Osteoblast (primary cell): ENCODE measurements around the gene ALOXE3. TPM values are rescaled to one million over a fixed set of nuclear protein-coding genes. Genes with fewer than 3 reads are reported as not detected.

Experiments
- DNase-seq: peaks from one replicate; pipeline ENCODE4 v3.0.0; 2011; ENCODE audit warnings: low spot score, mixed read lengths; ENCODE audit not compliant: insufficient read length; ENCODE audit errors: missing footprints
- H2AFZ ChIP-seq: 2 replicates; pipeline ENCODE4 v1.6.0; 2011; ENCODE audit warnings: mild to moderate bottlenecking, low read length
- H3K27ac ChIP-seq: 2 replicates; pipeline ENCODE4 v1.5.1; 2011; ENCODE audit warnings: mild to moderate bottlenecking, low read depth, low read length, moderate library complexity
- H3K27me3 ChIP-seq: 2 replicates; pipeline ENCODE4 v1.6.0; 2012; ENCODE audit warnings: mild to moderate bottlenecking, control low read depth, inconsistent platforms, low read length, moderate library complexity; ENCODE audit not compliant: insufficient read depth
- H3K36me3 ChIP-seq: 2 replicates; pipeline ENCODE4 v1.5.1; 2011; ENCODE audit warnings: mild to moderate bottlenecking, low read length, control low read depth, moderate library complexity; ENCODE audit not compliant: insufficient read depth
- H3K4me1 ChIP-seq: 2 replicates; pipeline ENCODE4 v1.5.1; 2011; ENCODE audit warnings: mild to moderate bottlenecking, low read length, control low read depth, moderate library complexity; ENCODE audit not compliant: insufficient read depth
- H3K4me2 ChIP-seq: 2 replicates; pipeline ENCODE4 v1.6.0; 2011; ENCODE audit warnings: mild to moderate bottlenecking, low read length; ENCODE audit not compliant: insufficient read depth
- H3K4me3 ChIP-seq: fragments of 200-600 bp; sonication (generic); 3 replicates; pipeline ENCODE4 v1.5.1; 2012; ENCODE audit warnings: mild to moderate bottlenecking, low read length, inconsistent platforms; ENCODE audit not compliant: insufficient read depth
- H3K79me2 ChIP-seq: 2 replicates; pipeline ENCODE4 v1.6.0; 2012; ENCODE audit warnings: mild to moderate bottlenecking, low read length, control low read depth, inconsistent platforms; ENCODE audit not compliant: insufficient read depth
- H3K9me3 ChIP-seq: 2 replicates; pipeline ENCODE4 v1.5.1; 2011; ENCODE audit warnings: low read depth, low read length, control low read depth
- H4K20me1 ChIP-seq: 2 replicates; pipeline ENCODE4 v1.6.0; 2012; ENCODE audit warnings: mild to moderate bottlenecking, low read length, control low read depth; ENCODE audit not compliant: insufficient read depth
- total RNA-seq: library from RNA; depleted of rRNA; stranded (reverse); fragments of >200 nt; gene quantifications from 2 replicates; pipeline ENCODE4 v1.2.3, GENCODE V29; 2012
- TF ChIP-seq, protein P1 (sequence below): IDR thresholded peaks from 2 replicates; pipeline ENCODE4 v1.5.1; 2011; ENCODE audit warnings: mild to moderate bottlenecking, low read depth, low read length, moderate library complexity; ENCODE audit errors: extremely low read depth

Gene ALOXE3
- total RNA-seq, 1 donor: not detected

- no peak overlapping the region for H3K4me2 ChIP-seq
- no peaks in the 10 kb centered on the region for H4K20me1 ChIP-seq
- H3K4me1 ChIP-seq: peaks cover 4% of the 10 kb centered on the region
- H2AFZ ChIP-seq: no peak overlapping the region
- peak; percentile 86 for DNase-seq
- no peaks in the 10 kb centered on the region for H3K36me3 ChIP-seq
- H3K9me3 ChIP-seq: no peaks in the 10 kb centered on the region
- H3K4me3 ChIP-seq: no peak overlapping the region
- H3K27ac ChIP-seq: no peak overlapping the region
- TF ChIP-seq, protein P1, sequence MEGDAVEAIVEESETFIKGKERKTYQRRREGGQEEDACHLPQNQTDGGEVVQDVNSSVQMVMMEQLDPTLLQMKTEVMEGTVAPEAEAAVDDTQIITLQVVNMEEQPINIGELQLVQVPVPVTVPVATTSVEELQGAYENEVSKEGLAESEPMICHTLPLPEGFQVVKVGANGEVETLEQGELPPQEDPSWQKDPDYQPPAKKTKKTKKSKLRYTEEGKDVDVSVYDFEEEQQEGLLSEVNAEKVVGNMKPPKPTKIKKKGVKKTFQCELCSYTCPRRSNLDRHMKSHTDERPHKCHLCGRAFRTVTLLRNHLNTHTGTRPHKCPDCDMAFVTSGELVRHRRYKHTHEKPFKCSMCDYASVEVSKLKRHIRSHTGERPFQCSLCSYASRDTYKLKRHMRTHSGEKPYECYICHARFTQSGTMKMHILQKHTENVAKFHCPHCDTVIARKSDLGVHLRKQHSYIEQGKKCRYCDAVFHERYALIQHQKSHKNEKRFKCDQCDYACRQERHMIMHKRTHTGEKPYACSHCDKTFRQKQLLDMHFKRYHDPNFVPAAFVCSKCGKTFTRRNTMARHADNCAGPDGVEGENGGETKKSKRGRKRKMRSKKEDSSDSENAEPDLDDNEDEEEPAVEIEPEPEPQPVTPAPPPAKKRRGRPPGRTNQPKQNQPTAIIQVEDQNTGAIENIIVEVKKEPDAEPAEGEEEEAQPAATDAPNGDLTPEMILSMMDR: no peak
- H3K79me2 ChIP-seq: no peaks in the 10 kb centered on the region
- peaks cover 3% of the 10 kb centered on the region for H3K27me3 ChIP-seq
These were observed 13.6 kb upstream of the ALOXE3 start for GRCh38 chr17:8131844-8132441.

GRCh38 chr17:8128125-8128784 lies 9.9 kb upstream of the ALOXE3 start:
- peaks cover 4% of the 10 kb centered on the region for H4K20me1 ChIP-seq
- H3K27me3 ChIP-seq: peaks cover 20% of the 10 kb centered on the region
- H2AFZ ChIP-seq: no peak overlapping the region
- DNase-seq: no peak
- TF ChIP-seq, protein P1: no peak
- H3K4me2 ChIP-seq: no peak overlapping the region
- H3K79me2 ChIP-seq: no peaks in the 10 kb centered on the region
- H3K36me3 ChIP-seq: no peaks in the 10 kb centered on the region
- peaks cover 35% of the 10 kb centered on the region for H3K4me1 ChIP-seq
- H3K9me3 ChIP-seq: no peaks in the 10 kb centered on the region
- H3K4me3 ChIP-seq: no peak overlapping the region
- H3K27ac ChIP-seq: no peak overlapping the region

DNA sequence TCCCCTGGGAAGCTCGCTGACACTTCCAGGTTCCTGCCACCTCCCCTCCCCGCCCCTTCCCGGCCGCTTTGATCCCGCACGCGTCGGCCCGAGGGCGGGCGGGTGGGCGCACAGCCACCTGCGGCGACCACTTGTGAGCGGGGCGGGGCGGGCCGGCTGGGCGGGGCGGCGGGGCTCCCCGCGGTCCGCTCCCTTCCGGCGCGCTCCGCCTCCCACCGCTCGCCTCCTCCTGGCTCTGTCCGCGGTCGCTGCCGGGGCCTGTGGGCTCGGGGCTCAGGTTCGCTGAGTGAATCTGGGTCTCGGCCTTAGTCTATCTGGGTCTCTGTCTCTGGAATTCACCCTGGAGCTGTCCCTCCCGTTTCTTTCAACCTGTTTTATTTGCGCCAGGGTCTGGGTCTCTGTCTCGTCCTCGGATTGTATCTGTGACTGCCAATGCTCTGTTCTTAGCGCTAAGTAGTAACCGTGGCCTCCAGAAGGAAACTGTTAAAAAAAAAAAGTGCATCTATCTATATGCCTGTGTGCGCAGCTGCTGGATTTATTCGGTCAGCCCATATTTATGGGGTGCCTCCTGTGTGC lies 8.3 kb upstream of the ALOXE3 start:
- H3K27me3 ChIP-seq: peaks cover 20% of the 10 kb centered on the region
- TF ChIP-seq, protein P1: no peak
- peak; percentile 91 for DNase-seq
- peak overlapping the region; percentile 72 for H3K4me3 ChIP-seq
- peak overlapping the region; percentile 96 for H3K4me2 ChIP-seq
- peaks cover 37% of the 10 kb centered on the region for H3K4me1 ChIP-seq
- H3K36me3 ChIP-seq: no peaks in the 10 kb centered on the region
- H3K79me2 ChIP-seq: no peaks in the 10 kb centered on the region
- H2AFZ ChIP-seq: peak overlapping the region; percentile 95
- no peak overlapping the region for H3K27ac ChIP-seq
- no peaks in the 10 kb centered on the region for H3K9me3 ChIP-seq
- H4K20me1 ChIP-seq: peaks cover 4% of the 10 kb centered on the region

DNA sequence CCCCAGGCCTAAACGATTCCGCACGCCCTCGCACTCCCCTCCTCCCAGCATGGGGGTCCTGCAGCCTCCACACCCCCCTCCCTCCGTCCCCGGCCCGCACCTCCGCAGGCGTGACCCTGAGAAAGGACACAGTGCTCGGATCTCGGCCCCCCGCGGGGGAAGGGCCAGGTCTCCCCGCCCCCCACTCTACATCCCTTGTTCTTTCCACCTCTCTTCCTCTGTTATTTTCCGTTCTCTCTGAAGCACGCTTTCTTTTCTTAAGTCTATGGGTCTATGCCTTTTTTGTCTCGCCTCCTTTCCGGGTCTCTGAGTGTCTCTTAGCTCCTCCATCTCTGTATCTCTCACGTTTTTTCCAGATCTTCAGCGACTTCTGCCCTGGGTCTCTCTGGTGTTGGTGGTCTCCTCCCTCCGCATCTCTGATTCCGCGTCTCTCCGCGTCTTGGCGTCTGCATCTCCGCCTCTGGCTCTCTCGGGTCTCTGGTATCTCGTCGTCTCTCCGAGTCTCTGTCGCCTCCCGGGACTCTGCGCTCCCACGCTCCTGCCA lies 7.7 kb upstream of the ALOXE3 start:
- DNase-seq: no peak
- peaks cover 38% of the 10 kb centered on the region for H3K4me1 ChIP-seq

More for the DNA sequence above, 7.7 kb upstream of the ALOXE3 start:
- H3K79me2 ChIP-seq: no peaks in the 10 kb centered on the region
- H3K27me3 ChIP-seq: peaks cover 20% of the 10 kb centered on the region
- peak overlapping the region; percentile 72 for H3K4me3 ChIP-seq
- TF ChIP-seq, protein P1: no peak
- peaks cover 4% of the 10 kb centered on the region for H4K20me1 ChIP-seq
- H3K4me2 ChIP-seq: peak overlapping the region; percentile 96
- peak overlapping the region; percentile 95 for H2AFZ ChIP-seq
- no peak overlapping the region for H3K27ac ChIP-seq
- H3K36me3 ChIP-seq: no peaks in the 10 kb centered on the region
- no peaks in the 10 kb centered on the region for H3K9me3 ChIP-seq
